ENCODE results near the gene SIAH2.
A peak's percentile ranks its signal among the peaks of the same experiment; 100 is the strongest.

SIAH2 gene

GRCh38 chr3:150734795-150735119, 28.2 kb downstream of the SIAH2 start:
- DNase-seq (ENCODE audit: low read depth in 2 of 2): no peak

GRCh38 chr3:150733936-150734794, 28.8 kb downstream of the SIAH2 start:
- DNase-seq (ENCODE audit: low read depth in 2 of 2): no peak

GRCh38 chr3:150733373-150733935, 29.5 kb downstream of the SIAH2 start:
- no peak for DNase-seq (ENCODE audit: low read depth in 2 of 2)

GRCh38 chr3:150729682-150730360, 33.1 kb downstream of the SIAH2 start:
- DNase-seq (ENCODE audit: low read depth in 2 of 2): no peak

GRCh38 chr3:150727653-150728502, 35.1 kb downstream of the SIAH2 start:
- DNase-seq (ENCODE audit: low read depth in 2 of 2): no peak

- DNase-seq (ENCODE audit: low read depth in 2 of 2): no peak
Measured at GRCh38 chr3:150725548-150725947, 37.4 kb downstream of the SIAH2 start.

GRCh38 chr3:150723946-150724345, 39.0 kb downstream of the SIAH2 start:
- DNase-seq (ENCODE audit: low read depth in 2 of 2): no peak

- no peak for DNase-seq (ENCODE audit: low read depth in 2 of 2)
Measured at GRCh38 chr3:150722267-150722666, 40.7 kb downstream of the SIAH2 start.

GRCh38 chr3:150721285-150722130, 41.5 kb downstream of the SIAH2 start:
- DNase-seq (ENCODE audit: low read depth in 2 of 2): no peak

GRCh38 chr3:150720444-150720843, 42.5 kb downstream of the SIAH2 start:
- no peak for DNase-seq (ENCODE audit: low read depth in 2 of 2)

- no peak for DNase-seq (ENCODE audit: low read depth in 2 of 2)
Measured at GRCh38 chr3:150710097-150710496, 52.9 kb downstream of the SIAH2 start.

- peak; percentile 16 to 48 for DNase-seq (ENCODE audit: low read depth in 2 of 2)
Measured at GRCh38 chr3:150703756-150704344, 59.1 kb downstream of the SIAH2 start, which contains the start of gene ERICH6. TSS of gene ERICH6 (minus strand) at chr3:150703920. CDS start at chr3:150703898, 22 bp downstream.

GRCh38 chr3:150703299-150703755, 59.6 kb downstream of the SIAH2 start:
- no peak for DNase-seq (ENCODE audit: low read depth in 2 of 2)

- no peak for DNase-seq (ENCODE audit: low read depth in 2 of 2)
Measured at GRCh38 chr3:150699068-150699639, 63.8 kb downstream of the SIAH2 start.

GRCh38 chr3:150697646-150698045, 65.3 kb downstream of the SIAH2 start:
- DNase-seq (ENCODE audit: low read depth in 2 of 2): no peak

GRCh38 chr3:150691414-150692040, 71.4 kb downstream of the SIAH2 start:
- DNase-seq (ENCODE audit: low read depth in 2 of 2): no peak

Measured in stimulated activated CD4-positive, alpha-beta T cell treated with anti-CD3 and anti-CD28 coated beads, Interleukin-1b, Interleukin-23, amount 100 ng/mL, for 1 hour (primary cell).